Stimulated activated naive CD8-positive, alpha-beta T cell treated with anti-CD3 and anti-CD28 coated beads, Interleukin-15, Interleukin-2, amounts not matched to agents 100 ng/mL and 50 ng/mL, for 24 hours (primary cell): ENCODE measurements around the gene PALLD.

Experiments
- H3K27ac Mint-ChIP-seq: one replicate; pipeline ENCODE4 v1.8.0; 2021; ENCODE audit warnings: mild to moderate bottlenecking, mixed read lengths
- H3K27me3 Mint-ChIP-seq: one replicate; pipeline ENCODE4 v1.8.0; 2021; ENCODE audit warnings: mixed read lengths
- H3K36me3 Mint-ChIP-seq: one replicate; pipeline ENCODE4 v1.8.0; 2021; ENCODE audit warnings: low read depth, mixed read lengths
- H3K4me1 Mint-ChIP-seq: one replicate; pipeline ENCODE4 v1.8.0; 2021; ENCODE audit warnings: low read depth, mixed read lengths
- H3K4me3 Mint-ChIP-seq: one replicate; pipeline ENCODE4 v1.8.0; 2021; ENCODE audit warnings: mild to moderate bottlenecking, mixed read lengths
- H3K9me3 Mint-ChIP-seq: one replicate; pipeline ENCODE4 v1.8.0; 2021; ENCODE audit warnings: mixed read lengths

PALLD gene

DNA sequence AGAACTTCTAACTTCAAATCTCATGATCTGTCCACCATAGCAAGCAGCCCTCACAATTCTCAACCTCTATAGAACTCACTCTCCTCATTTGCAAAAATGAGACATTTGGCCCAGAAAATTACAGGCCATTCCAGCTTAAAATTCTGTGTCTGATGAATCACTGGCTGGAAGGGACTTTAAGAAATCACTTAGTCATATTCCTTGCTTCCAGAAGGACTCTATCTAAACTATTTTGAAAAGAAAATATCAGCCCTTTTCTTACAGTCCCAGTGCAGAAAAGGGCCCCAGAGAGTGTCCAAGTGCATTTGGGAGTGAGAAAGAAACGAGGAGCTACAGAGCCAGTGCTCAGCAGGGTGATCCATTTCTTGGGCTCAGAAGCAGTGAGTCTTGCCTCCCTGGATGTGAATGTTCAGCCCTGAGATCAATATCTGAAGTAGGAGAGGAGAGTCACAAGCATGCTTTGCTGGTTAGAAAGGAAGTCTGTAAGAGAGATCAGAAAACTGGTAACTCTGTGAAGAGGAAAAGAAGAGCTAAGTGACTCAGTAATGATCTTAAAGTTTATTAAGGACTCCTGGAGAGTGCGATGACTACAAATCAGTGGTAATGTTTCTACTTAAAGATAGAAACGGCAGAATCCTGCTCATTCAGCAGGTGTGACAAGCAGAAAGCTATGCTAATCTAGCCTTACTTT, 139.8 kb downstream of the PALLD start:
- Mint-ChIP-seq H3K27me3 (peaks cover 57% of the 10 kb centered on the region), H3K27ac (no peak overlapping the region), H3K9me3 (no peaks in the 10 kb centered on the region), H3K36me3 (no peaks in the 10 kb centered on the region), H3K4me3 (no peak overlapping the region), H3K4me1 (peaks cover 14% of the 10 kb centered on the region)

DNA sequence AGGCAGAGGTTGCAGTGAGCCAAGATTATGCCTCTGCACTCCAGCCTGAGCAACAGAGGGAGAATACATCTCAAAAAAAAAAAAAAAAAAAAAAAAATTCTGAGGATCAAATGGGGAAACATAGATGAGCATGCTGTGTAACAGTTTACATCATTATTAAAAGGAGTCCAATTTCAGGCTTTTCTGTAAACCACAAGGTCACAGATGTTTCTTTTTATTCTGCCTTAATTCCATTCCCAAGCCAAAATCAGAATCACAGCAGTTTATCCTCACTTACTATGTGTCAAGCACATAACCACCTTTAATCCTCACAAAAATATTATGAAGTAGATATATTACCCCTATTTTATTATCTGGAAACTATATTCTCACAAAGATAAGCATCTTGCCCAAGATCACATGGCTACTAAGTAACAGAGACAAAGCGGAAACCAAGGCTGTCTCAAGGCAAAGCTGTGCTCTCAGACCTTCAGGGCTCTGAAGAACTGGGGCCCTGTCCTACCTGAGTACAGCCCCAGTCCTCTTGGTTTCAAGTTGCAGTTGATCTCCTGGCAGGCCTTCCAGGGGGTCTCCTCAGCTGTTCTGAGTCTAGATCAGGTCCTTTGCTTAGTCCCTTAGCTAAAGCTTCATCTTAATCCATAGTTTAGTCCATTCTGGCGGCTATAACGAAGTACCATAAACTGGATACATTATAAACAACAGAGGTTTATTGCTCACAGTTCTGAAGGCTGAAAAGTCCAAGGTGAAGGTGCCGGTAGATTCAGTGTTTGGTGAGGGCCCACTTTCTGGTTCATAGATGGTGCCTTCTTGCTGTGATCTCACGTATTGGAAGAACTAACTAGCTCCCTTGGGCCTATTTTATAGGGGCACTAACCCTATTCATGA, 141.3 kb downstream of the PALLD start:
- Mint-ChIP-seq H3K36me3 (no peaks in the 10 kb centered on the region), H3K27ac (no peak overlapping the region), H3K9me3 (no peaks in the 10 kb centered on the region), H3K27me3 (peaks cover 46% of the 10 kb centered on the region), H3K4me3 (no peak overlapping the region), H3K4me1 (peaks cover 5% of the 10 kb centered on the region)

DNA sequence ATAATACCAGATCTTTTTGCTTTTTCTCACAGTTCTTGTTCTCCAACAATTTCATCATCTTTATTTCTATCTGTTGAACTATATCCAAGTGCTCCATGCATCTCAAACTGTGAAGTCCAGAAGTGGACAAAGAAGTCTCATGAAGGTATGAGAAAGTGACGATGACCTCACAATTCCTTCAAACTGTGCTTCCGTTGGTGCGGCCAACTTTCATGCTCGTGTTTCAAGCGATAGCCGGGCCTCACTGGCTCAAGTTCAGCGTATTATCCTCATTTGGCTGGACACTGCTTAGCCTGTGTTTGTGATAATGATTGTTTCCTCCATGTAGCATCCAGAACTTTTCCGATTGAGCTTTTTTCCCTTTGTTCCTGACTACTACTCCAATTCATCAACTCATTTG, 143.1 kb downstream of the PALLD start:
- H3K36me3 Mint-ChIP-seq = no peaks in the 10 kb centered on the region
- no peak overlapping the region for H3K27ac Mint-ChIP-seq
- no peak overlapping the region for H3K4me3 Mint-ChIP-seq
- no peaks in the 10 kb centered on the region for H3K9me3 Mint-ChIP-seq
- no peaks in the 10 kb centered on the region for H3K4me1 Mint-ChIP-seq
- peaks cover 34% of the 10 kb centered on the region for H3K27me3 Mint-ChIP-seq

DNA sequence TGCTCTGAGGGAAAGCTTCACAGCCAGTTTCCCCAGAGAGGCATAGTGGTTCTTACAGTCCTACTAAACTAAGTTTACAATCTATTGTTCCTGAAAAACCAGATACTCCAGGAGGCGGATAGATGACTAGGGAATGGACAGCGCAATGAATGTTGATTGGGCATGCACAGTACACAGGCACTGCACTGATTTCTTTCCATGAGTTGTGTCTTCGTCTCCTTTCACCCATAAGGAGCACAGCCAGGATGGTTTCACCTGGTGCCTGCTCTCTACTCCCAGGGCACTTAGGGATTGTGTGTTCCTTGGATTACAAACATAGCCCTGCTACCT, 144.9 kb downstream of the PALLD start:
- Mint-ChIP-seq H3K27ac (no peak overlapping the region), H3K36me3 (no peaks in the 10 kb centered on the region), H3K4me1 (no peaks in the 10 kb centered on the region), H3K27me3 (peaks cover 18% of the 10 kb centered on the region), H3K9me3 (no peaks in the 10 kb centered on the region), H3K4me3 (no peak overlapping the region)

DNA sequence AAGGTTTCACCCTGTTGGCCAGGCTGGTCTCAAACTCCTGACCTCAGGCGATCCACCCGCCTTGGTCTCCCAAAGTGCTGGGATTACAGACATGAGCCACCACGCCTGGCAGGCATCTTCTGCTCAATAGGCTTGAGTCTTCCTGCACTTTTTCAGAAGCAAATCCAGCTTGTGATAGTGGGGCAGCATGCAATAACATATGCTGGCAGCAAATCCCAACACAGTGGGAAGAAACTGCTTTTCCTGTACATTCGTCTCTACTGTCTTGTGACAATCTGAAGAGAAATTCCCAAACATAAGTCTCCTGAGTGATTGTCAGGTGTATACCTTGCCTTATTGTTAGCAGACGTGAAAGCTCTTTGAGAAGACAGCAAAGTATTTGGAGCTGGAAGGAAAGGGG, 145.7 kb downstream of the PALLD start:
- Mint-ChIP-seq H3K4me3 (no peak overlapping the region), H3K9me3 (no peaks in the 10 kb centered on the region), H3K36me3 (no peaks in the 10 kb centered on the region), H3K4me1 (no peaks in the 10 kb centered on the region), H3K27me3 (peaks cover 18% of the 10 kb centered on the region), H3K27ac (no peak overlapping the region)

DNA sequence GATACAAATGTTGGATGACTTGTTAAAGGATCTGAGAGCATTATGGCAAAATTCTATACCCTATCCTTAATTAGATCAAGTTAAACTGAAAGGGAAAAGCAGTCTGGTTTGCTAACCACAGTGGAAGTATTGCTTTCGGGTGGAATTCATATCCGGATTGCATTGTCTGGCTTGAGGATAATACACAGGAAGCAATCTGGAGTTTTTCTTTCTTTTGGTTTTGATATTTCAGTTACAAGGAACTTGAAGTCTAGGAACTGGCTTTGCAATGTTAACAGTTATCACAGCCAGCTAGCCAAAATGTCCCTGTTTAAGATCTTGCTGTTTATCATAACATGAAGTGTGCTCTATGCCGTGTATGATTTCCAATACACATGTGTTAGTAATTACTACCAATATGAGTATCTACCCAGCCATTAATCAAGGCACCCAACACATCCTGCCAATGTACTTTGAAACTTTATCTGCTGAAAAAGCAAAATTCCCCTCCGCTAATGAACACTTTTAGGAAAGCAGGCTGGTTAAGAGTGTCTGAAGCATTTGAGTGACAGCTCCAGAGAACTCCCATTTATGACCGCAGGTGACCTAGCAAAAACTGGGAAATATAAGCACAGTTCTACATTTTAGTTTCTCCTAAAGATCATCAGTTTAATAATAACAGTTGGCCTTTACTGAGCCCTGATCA, 146.4 kb downstream of the PALLD start:
- Mint-ChIP-seq H3K4me3 (no peak overlapping the region), H3K36me3 (no peaks in the 10 kb centered on the region), H3K27me3 (peaks cover 18% of the 10 kb centered on the region), H3K9me3 (no peaks in the 10 kb centered on the region), H3K27ac (no peak overlapping the region), H3K4me1 (no peaks in the 10 kb centered on the region)

DNA sequence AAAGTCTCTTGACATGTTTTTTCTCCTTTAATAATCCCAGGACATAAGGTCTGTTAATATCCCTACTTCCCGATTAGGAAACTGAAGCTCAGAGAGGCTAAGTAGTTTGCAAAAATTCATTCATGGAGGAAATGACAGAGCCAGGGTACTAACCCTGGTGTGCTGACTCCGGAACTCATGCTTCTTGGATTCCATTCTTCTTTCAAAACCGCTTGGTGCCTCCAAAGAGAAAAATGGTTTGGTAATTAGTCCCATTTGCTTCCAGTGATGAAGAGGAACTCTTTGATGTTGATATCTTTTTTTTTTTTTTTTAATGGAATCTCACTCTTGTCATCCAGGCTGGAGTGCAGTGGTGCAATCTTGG, 146.9 kb downstream of the PALLD start:
- no peaks in the 10 kb centered on the region for H3K9me3 Mint-ChIP-seq
- H3K4me1 Mint-ChIP-seq = no peaks in the 10 kb centered on the region
- no peaks in the 10 kb centered on the region for H3K36me3 Mint-ChIP-seq
- H3K27ac Mint-ChIP-seq = no peak overlapping the region
- H3K4me3 Mint-ChIP-seq = no peak overlapping the region
- H3K27me3 Mint-ChIP-seq = peaks cover 20% of the 10 kb centered on the region

DNA sequence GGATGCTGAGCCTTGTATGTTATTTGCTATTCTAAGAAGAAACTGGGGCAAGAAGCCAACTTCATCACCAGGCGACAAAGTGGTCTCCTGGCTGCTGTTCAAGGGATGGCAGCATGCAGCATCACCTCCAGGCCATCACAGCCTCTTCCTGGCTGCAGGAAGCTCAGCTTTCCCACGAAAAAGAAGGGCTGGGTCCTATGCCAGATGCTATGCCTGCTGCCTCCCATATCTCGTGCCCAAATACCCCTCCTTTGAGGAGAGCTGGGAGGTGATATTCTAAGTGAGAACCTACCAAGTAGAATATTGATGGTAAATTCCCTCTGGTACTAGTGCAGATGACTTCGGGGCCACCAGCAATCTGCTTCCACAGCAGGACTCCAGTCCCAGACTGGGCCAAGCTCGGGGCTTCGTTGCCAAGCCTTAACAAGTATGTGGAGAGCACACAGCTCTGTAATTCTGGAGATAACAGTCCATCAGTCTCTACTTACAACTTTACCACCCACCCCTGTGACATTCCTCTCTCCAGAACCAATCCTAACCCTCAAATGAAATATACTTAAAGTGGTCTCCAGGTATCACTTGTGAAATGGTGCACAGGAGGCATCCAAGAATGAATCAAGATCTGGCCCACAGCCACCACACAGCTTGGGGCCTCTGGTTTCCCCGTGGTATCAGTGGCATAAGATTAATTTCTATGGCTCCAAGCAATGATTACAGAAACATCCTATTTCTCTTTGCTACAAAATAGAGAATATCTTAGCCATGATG, 149.3 kb downstream of the PALLD start:
- H3K27me3 Mint-ChIP-seq = peaks cover 25% of the 10 kb centered on the region
- H3K4me3 Mint-ChIP-seq = no peak overlapping the region
- no peaks in the 10 kb centered on the region for H3K9me3 Mint-ChIP-seq
- H3K4me1 Mint-ChIP-seq = no peaks in the 10 kb centered on the region
- H3K36me3 Mint-ChIP-seq = no peaks in the 10 kb centered on the region
- no peak overlapping the region for H3K27ac Mint-ChIP-seq

DNA sequence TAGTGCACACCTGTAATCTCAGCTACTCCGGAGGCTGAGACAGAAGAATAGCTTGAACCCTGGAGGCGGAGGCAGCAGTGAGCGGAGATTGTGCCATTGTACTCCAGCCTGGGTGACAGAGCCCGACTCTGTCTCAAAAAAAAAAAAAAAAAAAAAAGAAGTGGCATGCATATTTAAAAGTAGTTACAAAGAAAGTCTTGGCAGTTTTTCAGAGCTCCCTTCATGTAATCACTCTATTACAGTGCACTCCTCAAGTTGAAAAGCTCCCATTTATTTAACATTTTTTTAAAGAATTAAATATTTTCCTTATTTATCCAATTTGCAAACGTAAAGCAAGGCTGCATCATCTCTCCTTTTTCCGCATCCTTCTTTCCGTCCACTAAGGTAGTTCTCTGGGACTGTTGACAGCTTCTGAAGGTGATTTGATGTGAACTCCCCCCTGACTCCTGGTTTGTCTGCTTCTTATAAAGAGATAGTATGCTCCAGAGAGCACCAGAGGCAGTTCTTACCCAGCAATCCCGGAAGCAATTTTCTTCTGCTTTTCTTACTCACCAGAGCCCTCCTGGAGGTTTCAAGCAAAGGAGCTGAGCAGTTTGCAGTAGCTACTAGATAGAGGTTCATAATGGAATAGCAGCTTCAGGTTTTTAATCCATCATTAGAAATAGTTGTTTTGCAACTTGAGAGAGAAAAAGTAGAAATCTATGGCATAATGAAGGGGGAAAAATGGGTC, 151.0 kb downstream of the PALLD start:
- H3K27me3 Mint-ChIP-seq = peaks cover 26% of the 10 kb centered on the region
- H3K4me1 Mint-ChIP-seq = no peaks in the 10 kb centered on the region
- no peaks in the 10 kb centered on the region for H3K9me3 Mint-ChIP-seq
- H3K4me3 Mint-ChIP-seq = no peak overlapping the region
- no peak overlapping the region for H3K27ac Mint-ChIP-seq
- no peaks in the 10 kb centered on the region for H3K36me3 Mint-ChIP-seq

DNA sequence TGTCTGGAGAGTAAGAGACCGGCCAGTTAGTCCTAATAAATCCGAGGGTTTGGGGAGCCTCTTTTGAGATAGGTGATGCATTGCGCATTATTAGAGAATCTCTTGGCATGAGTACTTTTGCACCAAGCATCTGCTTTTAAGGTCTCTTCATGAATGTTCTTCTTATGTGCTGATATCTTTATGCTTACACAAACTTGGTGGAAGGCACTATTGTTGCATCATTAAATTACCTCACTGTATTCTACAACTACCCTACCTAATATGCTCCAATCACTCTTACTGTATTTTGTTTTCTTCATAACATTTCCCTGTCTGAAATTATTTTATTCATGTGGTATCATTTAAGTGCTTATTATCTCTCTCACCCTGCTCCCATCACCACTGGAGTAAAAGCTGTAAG, 151.6 kb downstream of the PALLD start:
- H3K9me3 Mint-ChIP-seq = no peaks in the 10 kb centered on the region
- H3K4me1 Mint-ChIP-seq = no peaks in the 10 kb centered on the region
- H3K36me3 Mint-ChIP-seq = no peaks in the 10 kb centered on the region
- H3K27ac Mint-ChIP-seq = no peak overlapping the region
- peaks cover 25% of the 10 kb centered on the region for H3K27me3 Mint-ChIP-seq
- H3K4me3 Mint-ChIP-seq = no peak overlapping the region

DNA sequence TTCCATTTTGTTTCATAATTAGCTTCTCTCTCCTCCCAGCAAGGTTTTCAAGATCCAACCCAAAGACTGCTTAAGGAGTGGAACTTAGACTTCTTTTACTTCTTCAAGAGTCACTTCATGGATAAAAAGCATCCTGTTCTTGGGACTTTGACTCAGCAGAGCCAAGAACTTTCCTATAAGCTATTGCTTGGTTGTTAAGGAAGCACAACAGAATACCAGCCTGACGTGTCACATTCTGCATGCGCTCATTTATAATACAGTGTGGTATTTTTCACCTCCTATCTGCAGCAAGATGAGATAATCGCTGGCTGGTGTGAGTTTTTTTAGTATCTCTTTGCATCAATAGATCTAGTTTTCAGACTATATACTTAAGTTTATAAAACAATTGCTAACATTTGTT, 152.1 kb downstream of the PALLD start:
- no peaks in the 10 kb centered on the region for H3K9me3 Mint-ChIP-seq
- no peaks in the 10 kb centered on the region for H3K4me1 Mint-ChIP-seq
- peaks cover 25% of the 10 kb centered on the region for H3K27me3 Mint-ChIP-seq
- H3K36me3 Mint-ChIP-seq = no peaks in the 10 kb centered on the region
- no peak overlapping the region for H3K27ac Mint-ChIP-seq
- H3K4me3 Mint-ChIP-seq = no peak overlapping the region

DNA sequence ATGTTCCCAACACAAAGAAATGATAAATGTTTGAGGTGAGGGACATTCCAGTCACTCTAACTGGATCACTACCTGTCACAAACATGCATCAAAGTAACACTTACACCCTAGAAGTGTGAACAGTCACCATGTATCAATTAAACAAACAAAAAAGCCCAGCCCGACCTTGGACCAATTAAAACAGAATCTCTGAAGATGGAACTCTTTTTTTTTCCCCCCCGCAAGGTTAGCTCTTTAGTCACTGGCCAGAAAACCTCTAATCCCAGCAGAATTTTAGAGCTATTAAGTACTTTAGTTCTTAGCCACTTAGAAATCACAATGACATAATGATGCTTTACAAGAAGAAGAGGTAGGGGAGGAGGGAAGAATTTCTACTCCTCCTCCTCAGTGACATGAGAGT, 154.5 kb downstream of the PALLD start:
- H3K4me1 Mint-ChIP-seq = no peaks in the 10 kb centered on the region
- H3K4me3 Mint-ChIP-seq = no peak overlapping the region
- H3K9me3 Mint-ChIP-seq = no peaks in the 10 kb centered on the region
- H3K27me3 Mint-ChIP-seq = peaks cover 23% of the 10 kb centered on the region
- no peak overlapping the region for H3K27ac Mint-ChIP-seq
- H3K36me3 Mint-ChIP-seq = no peaks in the 10 kb centered on the region

DNA sequence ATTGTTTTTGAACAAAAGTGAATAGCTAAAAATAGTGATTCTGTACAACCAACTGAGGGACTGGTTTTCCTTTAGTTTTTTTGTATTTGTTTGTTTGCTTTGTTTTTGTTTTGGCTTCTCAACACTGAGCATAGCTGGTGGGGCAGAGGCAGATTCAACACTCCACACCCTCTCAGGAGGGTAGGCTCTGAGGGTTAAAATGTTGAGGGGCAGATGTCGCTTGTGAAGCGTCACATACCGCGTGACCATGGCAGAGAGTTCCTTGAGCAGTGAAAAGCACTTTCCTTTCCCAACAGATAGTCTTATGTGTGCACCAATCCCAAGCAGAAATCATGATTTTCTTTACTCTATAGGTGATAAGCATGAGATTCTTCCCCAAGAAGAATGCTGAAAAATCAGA, 155.0 kb downstream of the PALLD start:
- H3K27me3 Mint-ChIP-seq = peaks cover 24% of the 10 kb centered on the region
- no peaks in the 10 kb centered on the region for H3K4me1 Mint-ChIP-seq
- no peak overlapping the region for H3K27ac Mint-ChIP-seq
- H3K4me3 Mint-ChIP-seq = no peak overlapping the region
- no peaks in the 10 kb centered on the region for H3K9me3 Mint-ChIP-seq
- H3K36me3 Mint-ChIP-seq = no peaks in the 10 kb centered on the region

DNA sequence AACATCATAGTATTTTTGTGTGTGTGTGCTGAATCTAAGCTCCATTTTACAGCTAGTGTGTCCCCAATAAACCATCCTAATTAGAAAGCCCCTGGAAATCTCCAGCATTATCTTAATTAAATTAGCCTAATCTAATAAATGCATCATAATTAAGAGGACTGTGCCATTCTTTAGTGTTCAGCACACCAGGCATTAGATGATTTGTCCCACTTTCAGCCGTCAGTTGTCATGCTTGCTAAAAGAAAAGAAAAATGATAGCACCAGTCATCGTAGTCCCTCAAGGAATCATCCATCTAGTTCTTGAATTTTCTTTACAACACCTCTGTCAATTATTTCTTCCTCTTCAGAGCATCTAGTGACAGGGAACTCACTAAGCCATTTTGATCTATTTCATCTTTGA, 155.9 kb downstream of the PALLD start:
- H3K36me3 Mint-ChIP-seq = no peaks in the 10 kb centered on the region
- H3K4me1 Mint-ChIP-seq = no peaks in the 10 kb centered on the region
- no peaks in the 10 kb centered on the region for H3K9me3 Mint-ChIP-seq
- H3K4me3 Mint-ChIP-seq = no peak overlapping the region
- H3K27ac Mint-ChIP-seq = no peak overlapping the region
- H3K27me3 Mint-ChIP-seq = peaks cover 28% of the 10 kb centered on the region
